ENCODE measurements around the gene CCDC63. TPM values are rescaled to one million over a fixed set of nuclear protein-coding genes. Genes with fewer than 3 reads are reported as not detected.
A peak's percentile ranks its signal among the peaks of the same experiment; 100 is the strongest.

The CCDC63 gene
- total RNA-seq, 2 donors from 2014 or later, result 0.95 to 3.1 TPM

GRCh38 chr12:110917467-110917866 is 70.7 kb downstream of the CCDC63 start:
- DNase-seq, result peak; percentile 64
- Histone ChIP-seq H3K27ac (ENCODE audit: low read depth, low read length) (no peak overlapping the region), H3K27me3 (ENCODE audit: control insufficient read depth, insufficient read depth, low read length, poor library complexity, severe bottlenecking) (no peaks in the 10 kb centered on the region), H3K9ac (ENCODE audit: extremely low read depth, low read length, poor library complexity, severe bottlenecking) (no peak overlapping the region), H3K4me3 (ENCODE audit: low read length) (no peak overlapping the region), H3K9me3 (ENCODE audit: control insufficient read depth, low read length) (no peaks in the 10 kb centered on the region), H3K36me3 (ENCODE audit: control insufficient read depth, insufficient read depth, low read length) (no peaks in the 10 kb centered on the region), H3K4me1 (ENCODE audit: control insufficient read depth, insufficient read depth, low read length) (no peaks in the 10 kb centered on the region)
- peak overlapping the region; percentile 64 for H3K27ac Mint-ChIP-seq
- H3K27me3 Mint-ChIP-seq (ENCODE audit: insufficient read depth), result no peaks in the 10 kb centered on the region
- H3K4me1 Mint-ChIP-seq, result peaks cover under 1% of the 10 kb centered on the region
- TF ChIP-seq CTCF (conservative IDR thresholded peaks at IDR 0.05), result no peak
- 79% methylated on average over 5 of the region's 5 CpGs for WGBS, 2 experiments (ENCODE audit: insufficient coverage in 1 of 2, insufficient read length in 1 of 2)
- no peaks in the 10 kb centered on the region for H3K36me3 Mint-ChIP-seq (ENCODE audit: low read depth)
- H3K9me3 Mint-ChIP-seq, result no peaks in the 10 kb centered on the region
- H3K4me3 Mint-ChIP-seq, result no peak overlapping the region

DNA sequence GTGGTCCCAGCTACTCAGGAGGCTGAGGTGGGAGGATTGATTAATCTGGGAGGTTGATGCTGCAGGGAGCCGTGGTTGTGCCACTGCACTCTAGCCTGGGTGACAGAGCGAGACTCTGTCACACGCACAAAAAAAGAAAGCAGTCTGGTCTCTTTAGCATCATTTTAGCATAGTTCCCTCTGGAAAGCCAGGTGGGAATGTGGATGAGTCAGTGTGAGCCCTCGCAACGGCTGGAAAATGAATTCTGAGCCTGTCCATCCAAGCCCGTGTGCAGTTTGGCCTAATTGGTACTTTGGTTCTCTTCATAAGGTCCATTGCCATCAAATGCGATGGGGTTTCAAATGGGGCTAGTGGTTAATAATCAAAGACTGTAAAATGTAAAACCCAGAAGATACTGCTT is 71.2 kb downstream of the CCDC63 start:
- H3K9me3 ChIP-seq (ENCODE audit: control insufficient read depth, low read length), result no peaks in the 10 kb centered on the region
- H3K9me3 Mint-ChIP-seq, result no peaks in the 10 kb centered on the region
- DNase-seq, result no peak
- no peak overlapping the region for H3K4me3 Mint-ChIP-seq
- no peaks in the 10 kb centered on the region for H3K4me1 ChIP-seq (ENCODE audit: control insufficient read depth, insufficient read depth, low read length)
- peak overlapping the region; percentile 64 for H3K27ac Mint-ChIP-seq
- WGBS, 2 experiments (ENCODE audit: insufficient coverage in 1 of 2, insufficient read length in 1 of 2), result 88 to 89% methylated on average over 7 of the region's 7 CpGs
- no peak overlapping the region for H3K4me3 ChIP-seq (ENCODE audit: low read length)
- H3K36me3 ChIP-seq (ENCODE audit: control insufficient read depth, insufficient read depth, low read length), result no peaks in the 10 kb centered on the region
- no peaks in the 10 kb centered on the region for H3K27me3 Mint-ChIP-seq (ENCODE audit: insufficient read depth)
- H3K27ac ChIP-seq (ENCODE audit: low read depth, low read length), result no peak overlapping the region
- no peak for TF ChIP-seq CTCF (conservative IDR thresholded peaks at IDR 0.05)
- H3K4me1 Mint-ChIP-seq, result peaks cover 3% of the 10 kb centered on the region
- H3K27me3 ChIP-seq (ENCODE audit: control insufficient read depth, insufficient read depth, low read length, poor library complexity, severe bottlenecking), result no peaks in the 10 kb centered on the region
- no peak overlapping the region for H3K9ac ChIP-seq (ENCODE audit: extremely low read depth, low read length, poor library complexity, severe bottlenecking)
- H3K36me3 Mint-ChIP-seq (ENCODE audit: low read depth), result no peaks in the 10 kb centered on the region

DNA sequence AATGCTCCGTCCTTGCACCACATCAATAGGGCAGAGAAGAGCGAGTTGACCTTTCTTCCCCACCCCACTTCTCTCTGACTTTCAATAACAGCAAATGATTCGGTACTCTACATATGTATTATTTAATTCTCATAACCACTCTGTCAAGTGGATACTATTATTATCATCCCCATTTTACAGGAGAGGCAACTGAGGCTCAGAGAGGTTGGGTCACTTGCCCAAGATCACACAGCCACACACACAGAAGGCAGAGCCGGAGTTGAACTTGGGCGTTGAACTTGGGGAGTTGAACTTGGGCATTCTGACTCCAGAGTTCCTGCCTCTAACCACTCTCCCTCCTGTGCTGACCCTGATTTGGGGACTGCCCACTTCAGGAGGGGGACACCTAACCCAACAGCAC is 72.9 kb downstream of the CCDC63 start:
- Mint-ChIP-seq H3K4me3 (no peak overlapping the region), H3K27ac (no peak overlapping the region), H3K9me3 (no peaks in the 10 kb centered on the region), H3K36me3 (ENCODE audit: low read depth) (no peaks in the 10 kb centered on the region), H3K4me1 (peaks cover 3% of the 10 kb centered on the region), H3K27me3 (ENCODE audit: insufficient read depth) (no peaks in the 10 kb centered on the region)
- Histone ChIP-seq H3K9me3 (ENCODE audit: control insufficient read depth, low read length) (no peaks in the 10 kb centered on the region), H3K27me3 (ENCODE audit: control insufficient read depth, insufficient read depth, low read length, poor library complexity, severe bottlenecking) (no peaks in the 10 kb centered on the region), H3K9ac (ENCODE audit: extremely low read depth, low read length, poor library complexity, severe bottlenecking) (no peak overlapping the region), H3K4me1 (ENCODE audit: control insufficient read depth, insufficient read depth, low read length) (no peaks in the 10 kb centered on the region), H3K36me3 (ENCODE audit: control insufficient read depth, insufficient read depth, low read length) (no peaks in the 10 kb centered on the region), H3K4me3 (ENCODE audit: low read length) (no peak overlapping the region), H3K27ac (ENCODE audit: low read depth, low read length) (no peak overlapping the region)
- 94 to 100% methylated on average over 2 to 5 of the region's 5 CpGs for WGBS, 2 experiments (ENCODE audit: insufficient coverage in 1 of 2, insufficient read length in 1 of 2)
- no peak for TF ChIP-seq CTCF (conservative IDR thresholded peaks at IDR 0.05)
- no peak for DNase-seq
